Measurements from ENCODE around the gene EPX. TPM values are rescaled to one million over a fixed set of nuclear protein-coding genes. Genes with fewer than 3 reads are reported as not detected.
A peak's percentile ranks its signal among the peaks of the same experiment; 100 is the strongest.

EPX gene
- total RNA-seq, 4 donors from 2014 or later: not detected

GRCh38 chr17:58187675-58188074, 4.9 kb upstream of the EPX start:
- ATAC-seq: no peak
- H3K9me3 ChIP-seq: no peaks in the 10 kb centered on the region
- no peaks in the 10 kb centered on the region for H3K36me3 ChIP-seq
- peaks cover 0 to 7% (median 0%) of the 10 kb centered on the region in 3 donors for H3K4me1 ChIP-seq
- H3K4me3 ChIP-seq: no peak overlapping the region
- no peak for TF ChIP-seq POLR2A (IDR thresholded peaks at IDR 0.05)
- no peak for TF ChIP-seq POLR2AphosphoS5 (IDR thresholded peaks at IDR 0.05)
- TF ChIP-seq EP300 (IDR thresholded peaks at IDR 0.05): no peak
- no peak for TF ChIP-seq CTCF (IDR thresholded peaks at IDR 0.05)
- 31 to 46% methylated on average over 5 to 7 of the region's 7 CpGs for WGBS, 2 donors (ENCODE audit: low coverage in 1 of 2)
- no peak overlapping the region for H3K27ac ChIP-seq
- H3K27me3 ChIP-seq: peaks cover 56% of the 10 kb centered on the region

- Histone ChIP-seq H3K36me3 (no peaks in the 10 kb centered on the region), H3K9me3 (no peaks in the 10 kb centered on the region), H3K27ac (no peak overlapping the region), H3K27me3 (peaks cover 69% of the 10 kb centered on the region), H3K4me3 (no peak overlapping the region), H3K4me1 (peaks cover 0 to 7% (median 0%) of the 10 kb centered on the region in 3 donors)
- WGBS, 2 donors (ENCODE audit: low coverage in 1 of 2): 57 to 76% methylated on average over 4 of the region's 11 CpGs
- no peak for ATAC-seq
- no peak for TF ChIP-seq EP300 (IDR thresholded peaks at IDR 0.05)
- no peak for TF ChIP-seq CTCF (IDR thresholded peaks at IDR 0.05)
- TF ChIP-seq POLR2A (IDR thresholded peaks at IDR 0.05): no peak
- TF ChIP-seq POLR2AphosphoS5 (IDR thresholded peaks at IDR 0.05): no peak
Measured at GRCh38 chr17:58189436-58190146, 2.9 kb upstream of the EPX start.

GRCh38 chr17:58191241-58191896, 1.2 kb upstream of the EPX start:
- Histone ChIP-seq H3K9me3 (no peaks in the 10 kb centered on the region), H3K27me3 (peaks cover 72% of the 10 kb centered on the region), H3K4me3 (no peak overlapping the region), H3K27ac (no peak overlapping the region), H3K4me1 (peaks cover 0 to 7% (median 0%) of the 10 kb centered on the region in 3 donors), H3K36me3 (no peaks in the 10 kb centered on the region)
- no peak for ATAC-seq
- TF ChIP-seq POLR2AphosphoS5 (IDR thresholded peaks at IDR 0.05): no peak
- TF ChIP-seq EP300 (IDR thresholded peaks at IDR 0.05): no peak
- no peak for TF ChIP-seq POLR2A (IDR thresholded peaks at IDR 0.05)
- TF ChIP-seq CTCF (IDR thresholded peaks at IDR 0.05): no peak
- 30 to 76% methylated on average over 3 to 4 of the region's 14 CpGs for WGBS, 2 donors (ENCODE audit: low coverage in 1 of 2)

GRCh38 chr17:58193641-58194255, 1.2 kb downstream of the EPX start:
- ATAC-seq: peak; percentile 10
- WGBS, 2 donors (ENCODE audit: low coverage in 1 of 2): no CpG with 5 or more reads among the region's 18 CpGs
- Histone ChIP-seq H3K9me3 (no peaks in the 10 kb centered on the region), H3K4me3 (no peak overlapping the region), H3K27ac (no peak overlapping the region), H3K36me3 (no peaks in the 10 kb centered on the region), H3K4me1 (peaks cover 0 to 7% (median 0%) of the 10 kb centered on the region in 3 donors), H3K27me3 (peaks cover 82% of the 10 kb centered on the region)
- TF ChIP-seq CTCF (IDR thresholded peaks at IDR 0.05) (no peak), POLR2A (IDR thresholded peaks at IDR 0.05) (no peak), POLR2AphosphoS5 (IDR thresholded peaks at IDR 0.05) (no peak), EP300 (IDR thresholded peaks at IDR 0.05) (no peak)

Data from gastroesophageal sphincter (tissue), 4 donors.